IMR-90 (cell line): ENCODE results near the gene KRTAP10-10. TPM values are rescaled to one million over a fixed set of nuclear protein-coding genes. Genes with fewer than 3 reads are reported as not detected.

Experiments
- ATAC-seq: fragments of 200-7000 bp; cut with Tn5 transposase; 2 replicates; pipeline ENCODE4 v1.9.1; 2020; ENCODE audit warnings: low read depth, mild to moderate bottlenecking, moderate library complexity
- BruUV-seq: library from RNA; stranded (reverse); fragments of 400-500 nt; replicated peaks from 2 replicates; lab custom pipeline; 2021; lab: Mats Ljungman, UMichigan
- CTCF ChIA-PET: fragments of 300-600 bp; formaldehyde crosslinking; extraction: SDS; loops from one replicate; lab custom pipeline; 2021; ENCODE audit warnings: antibody characterized with exemption; lab: Yijun Ruan, JAX
- POLR2A ChIA-PET: fragments of 300-600 bp; sonication (Branson Sonifier 250); formaldehyde crosslinking; loops from one replicate; lab custom pipeline; 2022; ENCODE audit warnings: antibody characterized with exemption; ENCODE audit not compliant: unreplicated experiment; lab: Charles Lee
- DNase-seq: peaks from one replicate; pipeline ENCODE4 v3.0.0; 2013
- H2AFZ ChIP-seq: replicated peaks from 2 replicates; pipeline ENCODE3; 2013; ENCODE audit warnings: low read length, mild to moderate bottlenecking; ENCODE audit not compliant: poor library complexity
- H2AK5ac ChIP-seq: 2 replicates; pipeline ENCODE4 v1.6.1; 2013; ENCODE audit warnings: low read depth, low read length, inconsistent platforms
- H2AK9ac ChIP-seq: replicated peaks from 2 replicates; pipeline ENCODE3; 2013; ENCODE audit warnings: mild to moderate bottlenecking, low read depth, low read length, moderate library complexity; ENCODE audit not compliant: poor library complexity
- H2BK120ac ChIP-seq: 2 replicates; pipeline ENCODE4 v1.6.1; 2013; ENCODE audit warnings: low read depth, low read length, inconsistent platforms
- H2BK15ac ChIP-seq: 3 replicates; pipeline ENCODE4 v1.6.1; 2013; ENCODE audit warnings: low read depth, low read length, inconsistent platforms
- H2BK20ac ChIP-seq: 2 replicates; pipeline ENCODE4 v1.6.1; 2013; ENCODE audit warnings: low read depth, mild to moderate bottlenecking, inconsistent platforms, low read length, moderate library complexity
- H2BK5ac ChIP-seq: 2 replicates; pipeline ENCODE4 v1.6.1; 2013; ENCODE audit warnings: mild to moderate bottlenecking, low read depth, low read length, inconsistent platforms; ENCODE audit not compliant: poor library complexity, severe bottlenecking
- H3K14ac ChIP-seq: replicated peaks from 2 replicates; pipeline ENCODE4 v1.6.1; 2013; ENCODE audit warnings: low read depth, low read length, inconsistent platforms
- H3K18ac ChIP-seq: 2 replicates; pipeline ENCODE4 v1.6.1; 2013; ENCODE audit warnings: low read depth, low read length, control low read depth
- H3K23ac ChIP-seq: 2 replicates; pipeline ENCODE4 v1.6.1; 2013; ENCODE audit warnings: low read depth, low read length, inconsistent platforms
- H3K27ac ChIP-seq: 2 replicates; pipeline ENCODE4 v1.5.1; 2013; ENCODE audit warnings: mild to moderate bottlenecking, control low read depth, low read length; ENCODE audit not compliant: insufficient read depth
- H3K27me3 ChIP-seq: 2 replicates; pipeline ENCODE4 v1.6.1; 2013; ENCODE audit warnings: low read length; ENCODE audit not compliant: control insufficient read depth, insufficient read depth
- H3K36me3 ChIP-seq: 2 replicates; pipeline ENCODE4 v1.6.1; 2013; ENCODE audit warnings: low read length, mixed read lengths; ENCODE audit not compliant: control insufficient read depth, insufficient read depth
- H3K4ac ChIP-seq: 2 replicates; pipeline ENCODE4 v1.6.1; 2013; ENCODE audit warnings: low read depth, low read length, inconsistent platforms
- H3K4me1 ChIP-seq: 2 replicates; pipeline ENCODE4 v1.6.1; 2013; ENCODE audit warnings: low read length, mixed read lengths; ENCODE audit not compliant: control insufficient read depth, insufficient read depth
- H3K4me2 ChIP-seq: 2 replicates; pipeline ENCODE4 v1.6.1; 2013; ENCODE audit warnings: low read depth, mild to moderate bottlenecking, control low read depth, low read length, moderate library complexity
- H3K4me3 ChIP-seq: 2 replicates; pipeline ENCODE4 v1.5.1; 2013; ENCODE audit warnings: low read depth, mild to moderate bottlenecking, control low read depth, low read length, moderate library complexity; ENCODE audit not compliant: insufficient read depth
- H3K56ac ChIP-seq: 2 replicates; pipeline ENCODE4 v1.6.1; 2013; ENCODE audit warnings: low read length, inconsistent platforms; ENCODE audit not compliant: insufficient read depth; ENCODE audit errors: extremely low read depth
- H3K79me1 ChIP-seq, 2 experiments: 2 replicates each; pipeline ENCODE4 v1.6.1; 2013; ENCODE audit warnings: low read length in 2 of 2, inconsistent platforms in 1 of 2, low read depth in 1 of 2
- H3K9ac ChIP-seq: 2 replicates; pipeline ENCODE4 v1.6.1; 2013; ENCODE audit warnings: low read depth, low read length, control low read depth
- H3K9me1 ChIP-seq: 2 replicates; pipeline ENCODE4 v1.6.1; 2013; ENCODE audit warnings: low read length, inconsistent platforms; ENCODE audit not compliant: insufficient read depth
- H3K9me3 ChIP-seq: 2 replicates; pipeline ENCODE4 v1.6.1; 2013; ENCODE audit warnings: low read length; ENCODE audit not compliant: control insufficient read depth, insufficient read depth
- H4K20me1 ChIP-seq: 2 replicates; pipeline ENCODE4 v1.6.1; 2013; ENCODE audit warnings: low read length, inconsistent platforms; ENCODE audit not compliant: insufficient read depth
- H4K5ac ChIP-seq: 2 replicates; pipeline ENCODE4 v1.6.1; 2013; ENCODE audit warnings: mild to moderate bottlenecking, low read depth, low read length, control low read depth
- H4K8ac ChIP-seq, 2 experiments: 2 replicates each; pipeline ENCODE4 v1.6.1; 2013; ENCODE audit warnings: low read depth in 2 of 2, low read length in 2 of 2, control low read depth in 1 of 2, inconsistent platforms in 1 of 2
- H4K91ac ChIP-seq: 2 replicates; pipeline ENCODE4 v1.6.1; 2013; ENCODE audit warnings: low read depth, low read length, inconsistent platforms; ENCODE audit not compliant: insufficient read depth
- CEBPB ChIP-seq: IDR thresholded peaks from 2 replicates; pipeline ENCODE4 v1.6.1; 2012; ENCODE audit warnings: low read depth, low read length, improper control_type of control experiment
- MAZ ChIP-seq: IDR thresholded peaks from 2 replicates; pipeline ENCODE4 v1.6.1; 2012; ENCODE audit warnings: low read depth, mild to moderate bottlenecking, low read length, improper control_type of control experiment, moderate library complexity, borderline replicate concordance
- MXI1 ChIP-seq: IDR thresholded peaks from 2 replicates; pipeline ENCODE4 v1.6.1; 2012; ENCODE audit warnings: low read depth, mild to moderate bottlenecking, low read length, moderate library complexity, borderline replicate concordance
- RAD21 ChIP-seq: IDR thresholded peaks from 2 replicates; pipeline ENCODE4 v1.6.1; 2012; ENCODE audit warnings: low read length, improper control_type of control experiment
- RFX5 ChIP-seq: IDR thresholded peaks from 2 replicates; pipeline ENCODE4 v1.8.0; 2012; ENCODE audit warnings: low read depth, mild to moderate bottlenecking, low read length, moderate library complexity
- SMC3 ChIP-seq: fragments of 150-350 bp; IDR thresholded peaks from 2 replicates; pipeline ENCODE4 v1.6.1; 2016; ENCODE audit warnings: low read depth, mild to moderate bottlenecking, antibody characterized with exemption, low read length, moderate library complexity
- USF2 ChIP-seq: fragments of 150-350 bp; IDR thresholded peaks from 2 replicates; pipeline ENCODE4 v1.6.1; 2017; ENCODE audit warnings: mild to moderate bottlenecking, antibody characterized with exemption, low read length, low read depth
- dilution Hi-C: fragments of 300-500 bp; cut with HindIII; formaldehyde crosslinking; loops from one replicate; pipeline ENCODE4 v1.14.3; 2018; ENCODE audit warnings: low sequenced_read_pairs; ENCODE audit not compliant: unreplicated experiment
- in situ Hi-C: fragments of 300-500 bp; cut with MboI; formaldehyde crosslinking; loops from 3 replicates; pipeline ENCODE4 v1.14.3; 2019; ENCODE audit warnings: low sequenced_read_pairs, inconsistent platforms, mixed read lengths
- intact Hi-C: fragments of 100-400 bp; cut with micrococcal nuclease; formaldehyde crosslinking; loops from 2 replicates; pipeline ENCODE4 v1.10.0; 2022
- polyA plus RNA-seq, 3 experiments: library from polyadenylated mRNA; depleted of rRNA; stranded (reverse); fragments of >200 nt; gene quantifications; 2 replicates each; pipeline ENCODE4 v1.2.3, GENCODE V29; 2012; ENCODE audit warnings: low replicate concordance in 1 of 3
- total RNA-seq: library from RNA; depleted of rRNA; stranded (reverse); fragments of >200 nt; gene quantifications from 2 replicates; pipeline ENCODE4 v1.2.3, GENCODE V29; 2012

The KRTAP10-10 gene
- total and polyA plus RNA-seq, 2 of the 4 experiments (the other 2 are of a cell fraction): not detected

GRCh38 chr21:44623575-44623974 is 13.6 kb upstream of the KRTAP10-10 start:
- Histone ChIP-seq H3K79me1 (no peaks in the 10 kb centered on the region), H3K9me1 (no peaks in the 10 kb centered on the region), H2AK9ac (no peak overlapping the region), H3K14ac (no peak overlapping the region), H2BK15ac (no peak overlapping the region), H3K56ac (no peak overlapping the region), H3K9ac (no peak overlapping the region), H3K27me3 (peaks cover 2% of the 10 kb centered on the region; the same call in 1 of the 2 replicates), H3K4me1 (no peaks in the 10 kb centered on the region), H3K23ac (no peak overlapping the region), H3K27ac (no peak overlapping the region), H3K4me3 (no peak overlapping the region), H3K4ac (no peak overlapping the region), H3K36me3 (no peaks in the 10 kb centered on the region), H3K18ac (no peak overlapping the region), H2AFZ (no peak overlapping the region), H2AK5ac (no peak overlapping the region), H4K5ac (no peak overlapping the region), H2BK20ac (no peak overlapping the region), H2BK5ac (no peak overlapping the region), H3K4me2 (no peak overlapping the region), H4K20me1 (no peaks in the 10 kb centered on the region), H4K8ac (no peak overlapping the region), H2BK120ac (no peak overlapping the region), H4K91ac (no peak overlapping the region), H3K9me3 (0 out of 2 replicates have a peak, but pooled peaks cover 1% of the 10 kb centered on the region)
- BruUV-seq: no TSS peak
- TF ChIP-seq SMC3: no peak
- TF ChIP-seq USF2: no peak
- TF ChIP-seq MXI1: no peak
- TF ChIP-seq RAD21: no peak
- TF ChIP-seq RFX5: no peak
- TF ChIP-seq CEBPB: no peak
- TF ChIP-seq MAZ: no peak
- in situ Hi-C loops: no loop called here
- ChIA-PET CTCF (no interaction called here), POLR2A (no interaction called here)
- ATAC-seq (no peak), DNase-seq (no peak)
- dilution Hi-C loops: no loop called here
- intact Hi-C loops: no loop called here
